HAP-1 (cell line): ENCODE results near the gene MBD3L2.
A peak's percentile ranks its signal among the peaks of the same experiment; 100 is the strongest.

Experiments
- DNase-seq, 2 experiments: peaks; one replicate each; pipeline ENCODE4 v3.0.0-alpha.2; 2016 to 2020; ENCODE audit warnings: low spot score in 2 of 2
- H3K27me3 ChIP-seq: fragments of 250-450 bp; sonication (Bioruptor Pico); 2 replicates; pipeline ENCODE4 v1.5.1; 2020; ENCODE audit warnings: low read depth, mild to moderate bottlenecking, moderate library complexity
- H3K36me3 ChIP-seq: fragments of 250-450 bp; sonication (Bioruptor Pico); replicated peaks from 2 replicates; pipeline ENCODE4 v1.5.1; 2020; ENCODE audit warnings: mild to moderate bottlenecking
- H3K4me1 ChIP-seq: fragments of 250-450 bp; sonication (Bioruptor Pico); 2 replicates; pipeline ENCODE4 v1.5.1; 2020; ENCODE audit warnings: mild to moderate bottlenecking
- H3K4me3 ChIP-seq: fragments of 250-450 bp; sonication (Bioruptor Pico); 2 replicates; pipeline ENCODE4 v1.5.1; 2020; ENCODE audit warnings: mild to moderate bottlenecking, moderate library complexity
- H3K9me3 ChIP-seq: fragments of 250-450 bp; sonication (Bioruptor Pico); 2 replicates; pipeline ENCODE4 v1.5.1; 2020; ENCODE audit warnings: mild to moderate bottlenecking, moderate library complexity
- in situ Hi-C: fragments of 300-500 bp; cut with MboI; formaldehyde crosslinking; loops from 3 replicates; pipeline ENCODE4 v1.14.3; 2020; ENCODE audit warnings: low sequenced_read_pairs, inconsistent platforms, mixed read lengths

Gene MBD3L2

DNA sequence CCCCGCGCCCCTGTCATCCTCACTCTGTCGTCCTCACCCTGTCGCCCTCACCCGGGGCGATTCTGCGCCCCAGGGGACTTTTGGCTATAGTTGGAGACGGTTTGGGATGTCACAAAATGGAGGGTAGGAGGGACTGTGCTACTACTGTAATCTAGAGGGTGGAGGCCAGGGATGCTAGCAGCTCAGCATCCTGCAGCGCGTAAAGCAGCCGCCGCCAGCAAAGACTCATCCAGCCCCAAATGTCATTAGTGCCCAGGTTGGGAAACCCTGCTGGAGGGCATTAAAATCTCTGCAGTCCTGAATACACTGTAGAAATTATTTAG, 20.7 kb downstream of the MBD3L2 start:
- H3K27me3 ChIP-seq, result no peaks in the 10 kb centered on the region
- H3K4me1 ChIP-seq, result peaks cover 3% of the 10 kb centered on the region; the same call in 1 of the 2 replicates
- no peaks in the 10 kb centered on the region for H3K9me3 ChIP-seq
- peak overlapping the region; percentile 98 for H3K4me3 ChIP-seq
- peaks cover 12% of the 10 kb centered on the region for H3K36me3 ChIP-seq
- DNase-seq, result no peak
- in situ Hi-C loops, result no loop called here

DNA sequence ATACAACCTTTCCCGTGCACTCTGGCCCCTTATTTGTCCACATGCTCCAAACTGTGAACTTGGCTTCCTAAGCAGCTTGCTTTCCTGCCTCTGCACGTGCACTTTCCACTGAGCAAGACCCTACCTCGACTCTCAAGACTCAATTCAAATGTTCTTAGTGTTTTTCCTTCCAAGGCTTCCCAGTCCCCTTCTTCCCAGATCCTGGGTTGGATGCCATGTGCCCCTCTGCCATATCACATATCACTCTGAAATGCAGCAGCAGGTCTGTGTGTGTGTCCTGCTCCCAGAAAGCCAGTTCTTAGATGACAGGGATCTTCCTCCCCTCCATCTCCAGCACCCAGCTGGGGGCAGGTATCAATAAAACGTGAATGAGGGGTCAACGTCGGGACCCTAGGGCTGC, 23.4 kb downstream of the MBD3L2 start:
- H3K4me1 ChIP-seq, result peaks cover 3% of the 10 kb centered on the region; the same call in 1 of the 2 replicates
- H3K9me3 ChIP-seq, result no peaks in the 10 kb centered on the region
- no peak overlapping the region for H3K4me3 ChIP-seq
- in situ Hi-C loops, result no loop called here
- no peaks in the 10 kb centered on the region for H3K27me3 ChIP-seq
- DNase-seq, result no peak
- H3K36me3 ChIP-seq, result peaks cover 35% of the 10 kb centered on the region

GRCh38 chr19:7074705-7075282, 25.7 kb downstream of the MBD3L2 start:
- Histone ChIP-seq H3K36me3 (peaks cover 54% of the 10 kb centered on the region), H3K4me3 (no peak overlapping the region), H3K4me1 (no peaks in the 10 kb centered on the region), H3K9me3 (peaks cover 5% of the 10 kb centered on the region), H3K27me3 (no peaks in the 10 kb centered on the region)
- in situ Hi-C loops, result no loop called here
- DNase-seq, result no peak

DNA sequence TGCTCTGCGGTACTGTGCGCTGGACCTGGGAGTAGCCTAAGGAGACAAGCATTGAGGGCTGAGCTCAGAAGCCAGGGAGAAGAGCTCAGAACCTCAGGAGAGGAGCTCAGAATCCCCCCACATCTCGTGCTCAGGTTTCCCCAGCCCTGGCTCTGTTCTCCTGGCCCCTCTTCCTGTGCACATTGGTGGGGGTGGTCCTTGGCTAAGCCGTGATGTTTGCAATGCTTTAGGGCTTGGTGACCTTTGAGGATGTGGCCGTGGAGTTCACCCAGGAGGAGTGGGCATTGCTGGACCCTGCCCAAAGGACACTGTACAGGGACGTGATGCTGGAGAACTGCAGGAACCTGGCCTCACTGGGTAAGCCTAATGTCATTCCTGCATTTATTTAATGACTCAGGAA, 27.0 kb downstream of the MBD3L2 start:
- Histone ChIP-seq H3K4me1 (no peaks in the 10 kb centered on the region), H3K4me3 (no peak overlapping the region), H3K36me3 (peaks cover 68% of the 10 kb centered on the region), H3K9me3 (peaks cover 10% of the 10 kb centered on the region), H3K27me3 (no peaks in the 10 kb centered on the region)
- DNase-seq, result no peak
- in situ Hi-C loops, result no loop called here

GRCh38 chr19:7078008-7078407, 28.9 kb downstream of the MBD3L2 start:
- Histone ChIP-seq H3K36me3 (peaks cover 79% of the 10 kb centered on the region), H3K4me1 (no peaks in the 10 kb centered on the region), H3K9me3 (peaks cover 19% of the 10 kb centered on the region), H3K4me3 (no peak overlapping the region), H3K27me3 (no peaks in the 10 kb centered on the region)
- DNase-seq, result no peak
- in situ Hi-C loops, result no loop called here

DNA sequence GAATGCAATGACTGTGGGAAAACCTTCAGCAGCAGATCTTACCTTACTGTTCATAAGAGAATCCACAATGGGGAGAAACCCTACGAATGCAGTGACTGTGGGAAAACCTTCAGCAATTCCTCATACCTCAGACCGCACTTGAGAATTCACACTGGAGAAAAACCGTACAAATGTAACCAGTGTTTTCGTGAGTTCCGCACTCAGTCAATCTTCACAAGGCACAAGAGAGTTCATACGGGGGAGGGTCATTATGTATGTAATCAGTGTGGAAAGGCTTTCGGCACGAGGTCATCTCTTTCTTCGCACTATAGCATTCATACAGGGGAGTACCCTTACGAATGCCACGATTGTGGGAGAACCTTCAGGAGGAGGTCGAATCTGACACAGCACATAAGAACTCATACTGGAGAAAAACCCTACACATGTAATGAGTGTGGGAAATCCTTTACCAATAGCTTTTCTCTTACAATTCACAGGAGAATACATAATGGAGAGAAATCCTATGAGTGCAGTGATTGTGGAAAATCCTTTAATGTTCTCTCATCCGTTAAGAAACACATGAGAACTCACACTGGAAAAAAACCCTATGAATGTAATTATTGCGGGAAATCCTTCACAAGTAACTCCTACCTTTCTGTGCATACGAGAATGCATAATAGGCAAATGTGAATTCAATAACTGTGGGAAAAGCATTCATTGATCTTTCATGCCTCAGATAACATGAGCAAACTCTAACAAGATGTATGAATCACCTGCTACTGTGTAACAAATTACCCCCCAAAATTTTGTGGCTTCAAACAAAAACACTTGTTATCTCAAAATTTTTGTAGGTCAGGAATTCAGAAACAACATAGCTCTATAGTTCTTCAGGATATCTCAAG, 34.2 kb downstream of the MBD3L2 start:
- Histone ChIP-seq H3K36me3 (peaks cover 66% of the 10 kb centered on the region), H3K4me1 (no peaks in the 10 kb centered on the region), H3K4me3 (no peak overlapping the region), H3K9me3 (peaks cover 41% of the 10 kb centered on the region), H3K27me3 (no peaks in the 10 kb centered on the region)
- in situ Hi-C loops, result no loop called here
- DNase-seq, result no peak

- Histone ChIP-seq H3K36me3 (peaks cover 12% of the 10 kb centered on the region), H3K9me3 (peaks cover 13% of the 10 kb centered on the region), H3K27me3 (no peaks in the 10 kb centered on the region), H3K4me1 (no peaks in the 10 kb centered on the region), H3K4me3 (no peak overlapping the region)
- in situ Hi-C loops, result no loop called here
- no peak for DNase-seq
These were observed 39.9 kb downstream of the MBD3L2 start for GRCh38 chr19:7088999-7089398.

DNA sequence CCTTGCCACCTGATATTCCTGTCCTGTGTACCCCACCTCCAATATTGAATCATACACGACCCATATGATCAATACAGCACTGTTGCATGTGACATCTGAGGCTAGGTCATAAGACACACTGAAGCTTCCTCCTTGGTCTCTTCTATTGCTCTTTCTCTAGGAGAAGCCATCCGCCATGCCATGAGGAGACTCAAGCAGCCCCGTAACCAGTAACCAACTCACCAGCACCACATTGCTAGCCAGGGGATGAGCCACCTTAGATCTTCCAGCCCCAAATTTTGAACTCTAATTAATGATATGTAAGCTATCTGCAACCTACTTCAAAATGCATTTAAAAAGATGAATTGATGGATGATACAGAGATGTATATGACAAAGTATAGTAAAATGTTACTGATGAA, 49.0 kb downstream of the MBD3L2 start:
- Histone ChIP-seq H3K9me3 (peaks cover 5% of the 10 kb centered on the region; the same call in 1 of the 2 replicates), H3K4me3 (peak overlapping the region; percentile 54)

GRCh38 chr19:7098701-7099596, 49.8 kb downstream of the MBD3L2 start:
- DNase-seq, result peak; percentile 85 to 95
- Histone ChIP-seq H3K36me3 (no peaks in the 10 kb centered on the region), H3K4me3 (peak overlapping the region; percentile 54), H3K9me3 (peaks cover 4% of the 10 kb centered on the region; the same call in 1 of the 2 replicates), H3K27me3 (no peaks in the 10 kb centered on the region), H3K4me1 (peaks cover 5% of the 10 kb centered on the region)
- in situ Hi-C loops, result no loop called here

More for the DNA sequence above, 49.0 kb downstream of the MBD3L2 start:
- Histone ChIP-seq H3K36me3 (no peaks in the 10 kb centered on the region), H3K4me1 (peaks cover 5% of the 10 kb centered on the region), H3K27me3 (no peaks in the 10 kb centered on the region)
- in situ Hi-C loops, result no loop called here
- DNase-seq, result no peak

DNA sequence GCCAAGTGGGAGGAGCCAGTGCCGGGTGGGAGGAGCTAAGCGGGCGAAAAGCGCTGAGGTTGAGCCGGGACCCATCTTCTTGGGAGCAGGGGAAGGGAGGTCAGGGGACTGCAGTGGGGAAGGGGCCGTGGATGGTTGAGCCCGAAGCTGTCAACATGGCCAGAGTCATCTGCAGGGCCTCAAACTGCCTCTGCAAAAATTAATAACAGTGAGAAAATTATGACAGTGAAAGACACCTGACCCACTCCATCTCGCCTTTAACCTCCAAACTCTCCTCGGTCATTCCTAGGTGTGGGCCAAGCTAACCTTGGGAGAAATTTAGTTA, 50.4 kb downstream of the MBD3L2 start:
- no peaks in the 10 kb centered on the region for H3K36me3 ChIP-seq
- H3K27me3 ChIP-seq, result no peaks in the 10 kb centered on the region
- H3K4me3 ChIP-seq, result peak overlapping the region; percentile 54
- peaks cover 1% of the 10 kb centered on the region; the same call in 1 of the 2 replicates for H3K9me3 ChIP-seq
- peaks cover 5% of the 10 kb centered on the region for H3K4me1 ChIP-seq
- in situ Hi-C loops, result no loop called here
- DNase-seq, result peak in 1 of 2 experiments; percentile 95
